22Rv1 (cell line): ENCODE results near the gene ANKRD55.

Experiments
- ZFX ChIP-seq: fragments of 450-650 bp; IDR thresholded peaks from 2 replicates; pipeline ENCODE4 v1.6.1; 2017; ENCODE audit warnings: antibody characterized with exemption, borderline replicate concordance
- TF ChIP-seq, protein P1 (sequence below): fragments of 450-650 bp; IDR thresholded peaks from 2 replicates; pipeline ENCODE4 v1.5.1; 2017; ENCODE audit warnings: mild to moderate bottlenecking

DNA sequence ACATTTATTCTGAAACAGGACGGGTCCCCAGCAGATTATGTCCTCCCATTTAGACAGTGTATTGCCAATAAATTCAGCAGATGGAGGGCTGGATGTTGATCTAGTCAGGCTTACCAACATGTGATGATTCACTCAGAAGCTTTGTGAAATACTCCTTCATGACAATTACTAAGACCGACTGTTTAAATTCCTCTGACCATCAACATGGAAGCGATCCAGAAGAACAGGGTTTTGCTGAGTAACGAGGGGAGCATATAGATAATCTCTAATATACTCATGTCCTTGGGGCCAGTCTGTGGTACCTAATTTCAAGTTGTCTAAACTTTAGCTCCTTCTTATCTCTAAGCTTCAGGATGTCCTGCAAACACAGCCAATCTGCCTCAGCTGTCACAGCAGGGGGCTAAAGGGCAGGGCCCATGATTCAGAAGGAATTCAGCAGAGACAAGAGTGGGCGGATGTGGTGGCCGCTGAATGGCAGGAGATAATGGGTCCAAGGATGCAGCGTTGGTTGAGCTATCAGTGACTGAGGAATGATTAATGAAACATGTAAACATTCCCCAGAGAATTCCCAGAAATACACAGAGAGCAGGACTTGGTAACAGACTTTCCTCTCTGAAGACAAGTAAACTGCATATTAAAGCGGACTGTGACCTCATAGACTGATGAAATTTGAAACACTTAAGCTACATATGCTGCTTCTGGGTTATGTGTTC is 109.4 kb downstream of the ANKRD55 start:
- TF ChIP-seq, protein P1, sequence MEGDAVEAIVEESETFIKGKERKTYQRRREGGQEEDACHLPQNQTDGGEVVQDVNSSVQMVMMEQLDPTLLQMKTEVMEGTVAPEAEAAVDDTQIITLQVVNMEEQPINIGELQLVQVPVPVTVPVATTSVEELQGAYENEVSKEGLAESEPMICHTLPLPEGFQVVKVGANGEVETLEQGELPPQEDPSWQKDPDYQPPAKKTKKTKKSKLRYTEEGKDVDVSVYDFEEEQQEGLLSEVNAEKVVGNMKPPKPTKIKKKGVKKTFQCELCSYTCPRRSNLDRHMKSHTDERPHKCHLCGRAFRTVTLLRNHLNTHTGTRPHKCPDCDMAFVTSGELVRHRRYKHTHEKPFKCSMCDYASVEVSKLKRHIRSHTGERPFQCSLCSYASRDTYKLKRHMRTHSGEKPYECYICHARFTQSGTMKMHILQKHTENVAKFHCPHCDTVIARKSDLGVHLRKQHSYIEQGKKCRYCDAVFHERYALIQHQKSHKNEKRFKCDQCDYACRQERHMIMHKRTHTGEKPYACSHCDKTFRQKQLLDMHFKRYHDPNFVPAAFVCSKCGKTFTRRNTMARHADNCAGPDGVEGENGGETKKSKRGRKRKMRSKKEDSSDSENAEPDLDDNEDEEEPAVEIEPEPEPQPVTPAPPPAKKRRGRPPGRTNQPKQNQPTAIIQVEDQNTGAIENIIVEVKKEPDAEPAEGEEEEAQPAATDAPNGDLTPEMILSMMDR, result no peak
- TF ChIP-seq ZFX, result no peak
